Sigmoid colon (tissue), 4 donors: ENCODE data around the gene CDSN.

Experiments used
- CTCF ChIP-seq, 4 experiments: fragments of 450-650 bp in 3 of 4; fragments of 200-600 bp in 1 of 4; IDR thresholded peaks; one replicate each; pipeline ENCODE4 v1.5.1; 2016 to 2019; ENCODE audit warnings: antibody characterized with exemption in 4 of 4, mild to moderate bottlenecking in 3 of 4, moderate library complexity in 2 of 4
- EP300 ChIP-seq, 4 donors: sonication (generic); formaldehyde crosslinking; IDR thresholded peaks; one replicate each; pipeline ENCODE4 v1.6.1; 2017; ENCODE audit warnings: antibody characterized with exemption in 4 of 4
- POLR2A ChIP-seq, 2 donors: fragments of 450-650 bp; IDR thresholded peaks; one replicate each; pipeline ENCODE4 v1.6.1; 2016; ENCODE audit warnings: antibody characterized with exemption in 2 of 2, mild to moderate bottlenecking in 2 of 2, moderate library complexity in 2 of 2
- POLR2AphosphoS5 ChIP-seq, 4 donors: sonication (generic); formaldehyde crosslinking; IDR thresholded peaks; one replicate each; pipeline ENCODE4 v1.6.1; 2017; ENCODE audit warnings: antibody characterized with exemption in 4 of 4

- TF ChIP-seq CTCF (IDR thresholded peaks at IDR 0.05) (no peak), POLR2A (IDR thresholded peaks at IDR 0.05) (no peak), EP300 (IDR thresholded peaks at IDR 0.05) (no peak), POLR2AphosphoS5 (IDR thresholded peaks at IDR 0.05) (no peak)
Observed at GRCh38 chr6:31126396-31127175, 6.3 kb upstream of the CDSN start.
